A673 (cell line): ENCODE measurements around the gene CACNA2D3. TPM values are rescaled to one million over a fixed set of nuclear protein-coding genes. Genes with fewer than 3 reads are reported as not detected.

Experiments
- BruUV-seq: library from RNA; stranded (reverse); fragments of 400-500 nt; replicated peaks from 2 replicates; lab custom pipeline; 2021; lab: Mats Ljungman, UMichigan
- CTCF ChIA-PET: fragments of 300-600 bp; sonication (Branson Sonifier 250); formaldehyde crosslinking; loops from one replicate; lab custom pipeline; 2022; ENCODE audit warnings: antibody characterized with exemption; lab: Charles Lee
- POLR2A ChIA-PET: fragments of 300-600 bp; sonication (Branson Sonifier 250); formaldehyde crosslinking; loops from one replicate; lab custom pipeline; 2022; ENCODE audit warnings: antibody characterized with exemption; ENCODE audit not compliant: low non-redundant PET; lab: Charles Lee
- DNase-seq: peaks from one replicate; pipeline ENCODE4 v3.0.0-alpha.2; 2015; ENCODE audit warnings: low spot score
- H3K27ac ChIP-seq: fragments of 200-600 bp; sonication (generic); 2 replicates; pipeline ENCODE4 v1.5.1; 2016; ENCODE audit warnings: mixed run types, low read depth, mild to moderate bottlenecking, mixed read lengths, antibody characterized with exemption, low read length; ENCODE audit not compliant: poor library complexity, severe bottlenecking
- H3K27me3 ChIP-seq: fragments of 200-600 bp; sonication (generic); replicated peaks from 2 replicates; pipeline ENCODE4 v1.6.1; 2017; ENCODE audit warnings: mixed run types, low read depth, mild to moderate bottlenecking, mixed read lengths, antibody characterized with exemption, low read length; ENCODE audit not compliant: insufficient read depth, poor library complexity
- H3K36me3 ChIP-seq: fragments of 200-600 bp; sonication (generic); 2 replicates; pipeline ENCODE4 v1.6.1; 2016; ENCODE audit warnings: mixed run types, mild to moderate bottlenecking, mixed read lengths, antibody characterized with exemption, low read length; ENCODE audit not compliant: insufficient read depth, poor library complexity, severe bottlenecking
- H3K4me1 ChIP-seq: fragments of 200-600 bp; sonication (generic); 2 replicates; pipeline ENCODE4 v1.6.1; 2017; ENCODE audit warnings: mixed run types, mild to moderate bottlenecking, mixed read lengths, antibody characterized with exemption, low read length; ENCODE audit not compliant: insufficient read depth, poor library complexity, severe bottlenecking
- H3K4me3 ChIP-seq: fragments of 200-600 bp; sonication (generic); 2 replicates; pipeline ENCODE4 v1.5.1; 2016; ENCODE audit warnings: low read depth, mixed run types, mild to moderate bottlenecking, mixed read lengths, low read length; ENCODE audit not compliant: poor library complexity, severe bottlenecking
- H3K9me3 ChIP-seq: fragments of 200-600 bp; sonication (generic); 2 replicates; pipeline ENCODE4 v1.6.1; 2016; ENCODE audit warnings: mixed run types, low read depth, mild to moderate bottlenecking, mixed read lengths, antibody characterized with exemption, low read length; ENCODE audit not compliant: poor library complexity, severe bottlenecking
- EZH2 ChIP-seq: fragments of 200-600 bp; sonication (generic); IDR thresholded peaks from 2 replicates; pipeline ENCODE4 v1.6.1; 2017; ENCODE audit warnings: borderline replicate concordance, low read depth, mild to moderate bottlenecking, mixed read lengths, antibody characterized with exemption, low read length; ENCODE audit not compliant: poor library complexity, severe bottlenecking
- intact Hi-C: fragments of 100-400 bp; cut with micrococcal nuclease; formaldehyde crosslinking; loops from one replicate; pipeline ENCODE4 v1.10.0; 2022; ENCODE audit not compliant: unreplicated experiment
- total RNA-seq: library from RNA; stranded (reverse); gene quantifications from 2 replicates; pipeline ENCODE4 v1.2.3, GENCODE V29; 2021
- TF ChIP-seq, protein P1 (sequence below): fragments of 300-800, 200-600 bp; sonication (generic); conservative IDR thresholded peaks from 2 replicates; pipeline ENCODE4 v1.5.1; 2017; ENCODE audit warnings: low read depth, mild to moderate bottlenecking, antibody characterized with exemption, low read length, moderate library complexity, mixed read lengths

The CACNA2D3 gene
- total RNA-seq, 1 experiment from 2014 or later: not detected

DNA sequence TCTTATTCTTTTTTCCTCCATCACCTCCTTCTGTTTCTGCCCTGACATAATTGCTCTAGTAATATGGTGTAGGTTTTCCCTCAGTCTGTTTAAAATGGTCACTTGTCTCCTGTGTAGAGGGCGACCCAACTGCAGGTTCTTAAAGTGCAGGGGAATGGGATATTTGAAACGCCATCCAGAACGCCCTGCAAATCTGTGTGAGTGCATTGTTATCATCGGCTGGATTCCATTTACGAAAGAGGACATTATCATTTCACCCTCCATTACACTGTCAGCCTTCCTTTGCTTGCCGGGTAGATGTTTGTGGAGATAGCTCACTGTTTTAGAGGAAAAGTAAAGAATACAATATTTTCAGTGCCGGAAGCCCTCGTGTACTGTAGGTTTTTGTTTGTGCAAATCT lies 451.5 kb downstream of the CACNA2D3 start:
- H3K4me3 ChIP-seq: no peak overlapping the region
- no peak overlapping the region for H3K27ac ChIP-seq
- H3K36me3 ChIP-seq: no peaks in the 10 kb centered on the region
- H3K4me1 ChIP-seq: no peaks in the 10 kb centered on the region
- POLR2A ChIA-PET: no interaction called here
- no peak for DNase-seq
- CTCF ChIA-PET: no interaction called here
- H3K9me3 ChIP-seq: no peaks in the 10 kb centered on the region
- intact Hi-C loops: no loop called here
- TF ChIP-seq, protein P1, sequence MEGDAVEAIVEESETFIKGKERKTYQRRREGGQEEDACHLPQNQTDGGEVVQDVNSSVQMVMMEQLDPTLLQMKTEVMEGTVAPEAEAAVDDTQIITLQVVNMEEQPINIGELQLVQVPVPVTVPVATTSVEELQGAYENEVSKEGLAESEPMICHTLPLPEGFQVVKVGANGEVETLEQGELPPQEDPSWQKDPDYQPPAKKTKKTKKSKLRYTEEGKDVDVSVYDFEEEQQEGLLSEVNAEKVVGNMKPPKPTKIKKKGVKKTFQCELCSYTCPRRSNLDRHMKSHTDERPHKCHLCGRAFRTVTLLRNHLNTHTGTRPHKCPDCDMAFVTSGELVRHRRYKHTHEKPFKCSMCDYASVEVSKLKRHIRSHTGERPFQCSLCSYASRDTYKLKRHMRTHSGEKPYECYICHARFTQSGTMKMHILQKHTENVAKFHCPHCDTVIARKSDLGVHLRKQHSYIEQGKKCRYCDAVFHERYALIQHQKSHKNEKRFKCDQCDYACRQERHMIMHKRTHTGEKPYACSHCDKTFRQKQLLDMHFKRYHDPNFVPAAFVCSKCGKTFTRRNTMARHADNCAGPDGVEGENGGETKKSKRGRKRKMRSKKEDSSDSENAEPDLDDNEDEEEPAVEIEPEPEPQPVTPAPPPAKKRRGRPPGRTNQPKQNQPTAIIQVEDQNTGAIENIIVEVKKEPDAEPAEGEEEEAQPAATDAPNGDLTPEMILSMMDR: no peak
- TF ChIP-seq EZH2: no peak
- H3K27me3 ChIP-seq: no peaks in the 10 kb centered on the region
- BruUV-seq: no TSS peak

DNA sequence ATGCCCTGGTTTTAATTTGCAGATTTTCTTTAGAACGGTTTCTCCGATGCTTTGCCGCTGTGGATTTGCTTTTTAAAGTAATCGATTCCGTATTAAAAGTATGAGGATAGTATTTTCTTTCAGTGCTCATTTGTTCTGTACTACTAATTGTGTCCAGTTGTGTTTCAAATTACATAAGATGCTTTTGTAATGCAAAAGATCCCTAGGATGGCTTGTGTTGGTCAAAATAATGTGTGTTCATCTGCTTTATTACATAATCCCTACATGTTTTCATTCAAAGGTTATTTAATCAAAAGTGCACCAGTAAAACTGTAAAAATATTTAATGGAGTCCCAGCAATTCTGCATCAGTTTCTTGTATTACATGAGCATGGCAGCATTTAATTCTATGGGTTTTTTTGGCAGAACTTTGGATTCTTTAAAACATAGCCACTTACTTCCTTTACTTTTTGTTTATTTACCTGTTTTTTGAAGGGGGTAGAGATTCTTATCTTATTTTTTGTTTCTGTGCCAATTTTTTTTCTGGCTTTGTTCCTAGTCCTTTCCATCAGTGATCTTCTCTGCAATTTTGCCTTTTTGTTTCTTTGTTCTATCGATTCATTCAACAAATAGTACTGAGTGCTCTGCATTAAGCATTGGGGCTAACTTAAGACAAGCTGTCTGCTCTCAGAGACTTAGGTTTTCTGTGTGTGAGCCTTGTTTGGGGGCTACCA lies 452.7 kb downstream of the CACNA2D3 start:
- DNase-seq: no peak
- Histone ChIP-seq H3K9me3 (no peaks in the 10 kb centered on the region), H3K27ac (no peak overlapping the region), H3K36me3 (no peaks in the 10 kb centered on the region), H3K4me1 (no peaks in the 10 kb centered on the region), H3K4me3 (no peak overlapping the region), H3K27me3 (no peaks in the 10 kb centered on the region)
- CTCF ChIA-PET: no interaction called here
- POLR2A ChIA-PET: no interaction called here
- no peak for TF ChIP-seq EZH2
- TF ChIP-seq, protein P1: no peak
- intact Hi-C loops: no loop called here
- BruUV-seq: no TSS peak

DNA sequence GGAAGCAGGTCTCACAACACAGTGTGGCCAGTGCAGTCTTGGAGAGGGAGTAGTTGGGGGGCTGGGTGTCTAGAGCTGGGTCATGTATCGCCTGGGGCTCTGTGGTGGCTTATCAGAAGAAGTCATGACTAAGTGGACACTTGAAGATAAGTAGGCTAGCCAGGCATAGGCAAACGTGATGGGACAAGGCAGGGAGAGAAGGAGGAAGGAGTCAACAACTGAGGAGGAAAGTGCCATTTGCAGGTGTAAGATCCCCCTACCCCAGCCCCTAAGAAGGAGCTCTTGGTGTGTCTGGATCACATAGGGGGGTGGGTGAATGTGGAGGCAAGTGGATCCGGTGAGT lies 453.2 kb downstream of the CACNA2D3 start:
- ChIA-PET CTCF (interaction anchor here (0.7 kb wide), 1 partner anchor 147 kb away, joined by 3 read pairs; no protein-coding TSS in a partner anchor), POLR2A (no interaction called here)
- no peak for DNase-seq
- no TSS peak for BruUV-seq
- H3K4me1 ChIP-seq: no peaks in the 10 kb centered on the region
- no peaks in the 10 kb centered on the region for H3K36me3 ChIP-seq
- TF ChIP-seq EZH2: no peak
- TF ChIP-seq, protein P1: no peak
- H3K27ac ChIP-seq: no peak overlapping the region
- intact Hi-C loops: no loop called here
- H3K9me3 ChIP-seq: no peaks in the 10 kb centered on the region
- H3K27me3 ChIP-seq: no peaks in the 10 kb centered on the region
- no peak overlapping the region for H3K4me3 ChIP-seq
